H1 (cell line): ENCODE data around the gene BABAM2. TPM values are rescaled to one million over a fixed set of nuclear protein-coding genes. Genes with fewer than 3 reads are reported as not detected.

Source experiments
- CTCF ChIA-PET: fragments of 300-600 bp; sonication (Branson Sonifier 250); formaldehyde crosslinking; loops from one replicate; lab custom pipeline; 2021; ENCODE audit not compliant: partially characterized antibody; lab: Charles Lee
- POLR2A ChIA-PET: fragments of 300-600 bp; sonication (Branson Sonifier 250); formaldehyde crosslinking; loops from one replicate; lab custom pipeline; 2021; ENCODE audit warnings: inconsistent platforms; ENCODE audit not compliant: partially characterized antibody; lab: Charles Lee
- DNase-seq, 2 experiments: peaks; one replicate each; pipeline versions ENCODE4 v3.0.0 to v3.0.0-alpha.2; 2010 to 2022; ENCODE audit warnings: low spot score in 2 of 2, low read depth in 1 of 2, mixed read lengths in 1 of 2
- FAIRE-seq: peaks from 2 replicates; lab custom pipeline; 2011; peaks lifted over from hg19 to GRCh38; lab: Jason Lieb, UNC
- H2AFZ ChIP-seq: 2 replicates; pipeline ENCODE4 v1.8.1; 2012; ENCODE audit warnings: low read length, inconsistent platforms
- H2AK5ac ChIP-seq: 2 replicates; pipeline ENCODE4 v1.6.1; 2013; ENCODE audit warnings: low read depth, low read length
- H2BK120ac ChIP-seq: replicated peaks from 2 replicates; pipeline ENCODE3; 2013; ENCODE audit warnings: low read depth, low read length, inconsistent platforms
- H2BK12ac ChIP-seq: 2 replicates; pipeline ENCODE4 v1.6.1; 2013; ENCODE audit warnings: low read depth, low read length
- H2BK15ac ChIP-seq: 2 replicates; pipeline ENCODE4 v1.6.1; 2013; ENCODE audit warnings: low read length
- H2BK20ac ChIP-seq: 2 replicates; pipeline ENCODE4 v1.6.1; 2013; ENCODE audit warnings: low read length
- H2BK5ac ChIP-seq: 2 replicates; pipeline ENCODE4 v1.6.1; 2013; ENCODE audit warnings: low read depth, low read length
- H3K14ac ChIP-seq: 2 replicates; pipeline ENCODE4 v1.6.1; 2013; ENCODE audit warnings: inconsistent platforms; ENCODE audit not compliant: insufficient read length
- H3K18ac ChIP-seq: 2 replicates; pipeline ENCODE4 v1.6.1; 2013; ENCODE audit warnings: low read length; ENCODE audit errors: extremely low read depth
- H3K23ac ChIP-seq: 2 replicates; pipeline ENCODE4 v1.6.1; 2013; ENCODE audit warnings: inconsistent platforms; ENCODE audit not compliant: insufficient read length
- H3K23me2 ChIP-seq: 2 replicates; pipeline ENCODE4 v1.6.1; 2013; ENCODE audit warnings: low read depth, low read length
- H3K27ac ChIP-seq: 2 replicates; pipeline ENCODE4 v1.6.1; 2011; ENCODE audit warnings: low read depth, low read length, inconsistent platforms
- H3K27me3 ChIP-seq, 4 experiments: replicated peaks in 1 of 4; 1 replicate in 1 of 4; 2 replicates in 3 of 4; pipeline versions ENCODE4 v1.6.1 to v1.8.1; 2011 to 2013; ENCODE audit warnings: low read length in 3 of 4, mild to moderate bottlenecking in 3 of 4, inconsistent platforms in 2 of 4, mixed read lengths in 2 of 4, moderate library complexity in 1 of 4; ENCODE audit not compliant: control insufficient read depth in 3 of 4, insufficient read depth in 3 of 4; ENCODE audit errors: extremely low read depth in 1 of 4
- H3K36me3 ChIP-seq, 4 experiments: 2 replicates each; pipeline versions ENCODE4 v1.6.1 to v1.8.1; 2011 to 2013; ENCODE audit warnings: mild to moderate bottlenecking in 4 of 4, low read length in 3 of 4, moderate library complexity in 2 of 4, control low read depth in 1 of 4, inconsistent platforms in 1 of 4; ENCODE audit not compliant: insufficient read depth in 4 of 4, control insufficient read depth in 2 of 4
- H3K4ac ChIP-seq: replicated peaks from 2 replicates; pipeline ENCODE3; 2013; ENCODE audit warnings: low read length, low read depth, mixed read lengths, inconsistent platforms; ENCODE audit not compliant: insufficient read length
- H3K4me1 ChIP-seq, 4 experiments: replicated peaks in 1 of 4; 1 replicate in 1 of 4; 2 replicates in 3 of 4; pipeline versions ENCODE4 v1.6.1 to v1.8.1; 2011 to 2013; ENCODE audit warnings: low read length in 3 of 4, inconsistent platforms in 2 of 4, mixed read lengths in 1 of 4; ENCODE audit not compliant: insufficient read depth in 4 of 4, control insufficient read depth in 3 of 4
- H3K4me2 ChIP-seq, 2 experiments: 2 replicates each; pipeline versions ENCODE4 v1.6.1 to v1.8.1; 2011 to 2013; ENCODE audit warnings: low read depth in 2 of 2, low read length in 2 of 2, control low read depth in 1 of 2, inconsistent platforms in 1 of 2, mild to moderate bottlenecking in 1 of 2; ENCODE audit not compliant: insufficient read depth in 1 of 2
- H3K4me3 ChIP-seq, 4 experiments: fragments of 200-600, 300-600 bp in 1 of 4; sonication (generic), shearing (Covaris generic), sonication (Bioruptor Twin) in 1 of 4; 2 replicates each; pipeline versions ENCODE4 v1.5.1 to v1.8.1; 2011 to 2016; ENCODE audit warnings: low read length in 4 of 4, low read depth in 3 of 4, control low read depth in 2 of 4, inconsistent platforms in 2 of 4, mild to moderate bottlenecking in 2 of 4, mixed read lengths in 1 of 4, moderate library complexity in 1 of 4; ENCODE audit not compliant: insufficient read depth in 2 of 4; ENCODE audit errors: extremely low read depth in 1 of 4
- H3K56ac ChIP-seq: replicated peaks from 2 replicates; pipeline ENCODE3; 2013; ENCODE audit warnings: low read depth, mild to moderate bottlenecking, mixed read lengths, low read length, inconsistent platforms; ENCODE audit not compliant: insufficient read length
- H3K79me1 ChIP-seq: 2 replicates; pipeline ENCODE4 v1.6.1; 2013; ENCODE audit warnings: low read depth, low read length, control low read depth
- H3K79me2 ChIP-seq, 2 experiments: 2 replicates each; pipeline versions ENCODE4 v1.6.1 to v1.8.1; 2012 to 2013; ENCODE audit warnings: low read length in 2 of 2, mild to moderate bottlenecking in 2 of 2, inconsistent platforms in 1 of 2; ENCODE audit not compliant: insufficient read depth in 2 of 2, control insufficient read depth in 1 of 2
- H3K9ac ChIP-seq, 4 experiments: replicated peaks in 1 of 4; 1 replicate in 1 of 4; 2 replicates in 3 of 4; pipeline versions ENCODE4 v1.6.1 to v1.8.1; 2011 to 2013; ENCODE audit warnings: low read depth in 3 of 4, low read length in 3 of 4, control low read depth in 2 of 4, mild to moderate bottlenecking in 2 of 4, moderate library complexity in 2 of 4, inconsistent platforms in 1 of 4; ENCODE audit errors: extremely low read depth in 1 of 4
- H3K9me3 ChIP-seq, 2 experiments: 2 replicates each; pipeline versions ENCODE4 v1.6.1 to v1.8.1; 2012 to 2013; ENCODE audit warnings: mild to moderate bottlenecking in 2 of 2, moderate library complexity in 2 of 2, control low read depth in 1 of 2, inconsistent platforms in 1 of 2, low read depth in 1 of 2, low read length in 1 of 2, mixed read lengths in 1 of 2; ENCODE audit not compliant: insufficient read depth in 2 of 2
- H4K20me1 ChIP-seq, 2 experiments: replicated peaks in 1 of 2; 2 replicates each; pipeline versions ENCODE3 to v1.8.1; 2011 to 2013; ENCODE audit warnings: inconsistent platforms in 2 of 2, low read length in 2 of 2, mild to moderate bottlenecking in 1 of 2; ENCODE audit not compliant: insufficient read depth in 2 of 2, control insufficient read depth in 1 of 2
- H4K5ac ChIP-seq: 2 replicates; pipeline ENCODE4 v1.6.1; 2013; ENCODE audit warnings: low read length, low read depth, mixed read lengths, inconsistent platforms; ENCODE audit not compliant: insufficient read length
- H4K8ac ChIP-seq: 2 replicates; pipeline ENCODE4 v1.8.0; 2013; ENCODE audit warnings: mild to moderate bottlenecking, moderate library complexity, low read length, inconsistent platforms; ENCODE audit not compliant: insufficient read depth; ENCODE audit errors: extremely low read depth
- H4K91ac ChIP-seq: replicated peaks from 2 replicates; pipeline ENCODE3; 2013; ENCODE audit warnings: low read length, mixed read lengths, inconsistent platforms; ENCODE audit not compliant: insufficient read length
- BRCA1 ChIP-seq: IDR thresholded peaks from 2 replicates; pipeline ENCODE4 v1.6.1; 2012; ENCODE audit warnings: low read depth, low read length, improper control_type of control experiment
- RAD21 ChIP-seq, 2 experiments: IDR thresholded peaks in 1 of 2; conservative IDR thresholded peaks in 1 of 2; 2 replicates each; pipeline ENCODE4 v1.6.1; 2011; ENCODE audit warnings: low read depth in 2 of 2, low read length in 2 of 2, improper control_type of control experiment in 1 of 2, inconsistent platforms in 1 of 2, mild to moderate bottlenecking in 1 of 2, moderate library complexity in 1 of 2
- RNF2 ChIP-seq: fragments of 200-900, 300-1000 bp; sonication (generic); IDR thresholded peaks from 2 replicates; pipeline ENCODE4 v1.7.1; 2016; ENCODE audit warnings: borderline replicate concordance, low read depth, mild to moderate bottlenecking, antibody characterized with exemption, low read length; ENCODE audit not compliant: poor library complexity, severe bottlenecking; ENCODE audit errors: missing control alignments
- SP2 ChIP-seq: IDR thresholded peaks from 2 replicates; pipeline ENCODE4 v1.6.1; 2012; ENCODE audit warnings: mild to moderate bottlenecking, low read length, inconsistent platforms
- WGBS, 2 experiments: shearing (Covaris generic) in 1 of 2; methylation state at CpG; one replicate each; pipeline versions ENCODE4 v1.1.6 to v1.1.7; 2013 to 2015; ENCODE audit warnings: low lambda C conversion rate in 2 of 2, mixed read lengths in 2 of 2, inconsistent platforms in 1 of 2, low coverage in 1 of 2, missing lambda C conversion rate in 1 of 2; ENCODE audit not compliant: insufficient replicate concordance in 2 of 2, insufficient coverage in 1 of 2, insufficient read length in 1 of 2; ENCODE audit errors: extremely low coverage in 1 of 2, missing lambda C conversion rate in 1 of 2; 5-methylcytosine and 5-hydroxymethylcytosine counted together
- polyA plus RNA-seq, 7 experiments: library from polyadenylated mRNA; depleted of rRNA in 3 of 7; stranded (reverse) in 5 of 7; unstranded in 2 of 7; fragments of >200 nt in 5 of 7; fragments of 200-250 nt in 2 of 7; gene quantifications; 1 replicate in 5 of 7; 2 replicates in 1 of 7; 4 replicates in 1 of 7; pipeline versions ENCODE4 v1.2.1 to v1.2.3, GENCODE V29; 2011 to 2013; ENCODE audit warnings: missing spikeins in 2 of 7, mixed read lengths in 2 of 7
- total RNA-seq: library from RNA; stranded (reverse); fragmentation: NEBNext Ultra II Directional; extraction: Animal tissue kit (Norgen Biotek cat#: 25700); gene quantifications from 2 replicates; pipeline ENCODE4 v1.2.1, GENCODE V29; 2021

Gene BABAM2
- total and polyA plus RNA-seq, 2 of the 8 experiments (the other 6 are each of a cell fraction or from before 2014, with no cell fraction given): 15.8 to 20.9 TPM

- POLR2A ChIA-PET: no interaction called here
- no peaks in the 10 kb centered on the region for H4K20me1 ChIP-seq
- FAIRE-seq: no peak
Observed at GRCh38 chr2:28225473-28226080, 335.0 kb downstream of the BABAM2 start.

More at GRCh38 chr2:28225473-28226080, 335.0 kb downstream of the BABAM2 start:
- Histone ChIP-seq H3K9ac (no peak overlapping the region), H2BK120ac (no peak overlapping the region), H3K36me3 (no peaks in the 10 kb centered on the region), H3K4ac (no peak overlapping the region), H2BK12ac (no peak overlapping the region), H3K56ac (no peak overlapping the region), H2AK5ac (no peak overlapping the region), H3K4me2 (no peak overlapping the region), H3K4me3 (no peak overlapping the region), H2AFZ (no peak overlapping the region), H3K4me1 (peaks cover 0 to 6% (median 0%) of the 10 kb centered on the region in 4 experiments; a peak in 1 of 7 replicates), H3K9me3 (no peaks in the 10 kb centered on the region), H2BK15ac (no peak overlapping the region), H3K18ac (no peak overlapping the region), H2BK20ac (no peak overlapping the region), H3K79me1 (no peaks in the 10 kb centered on the region), H4K5ac (no peak overlapping the region), H3K14ac (no peak overlapping the region), H3K27ac (no peak overlapping the region), H3K27me3 (no peaks in the 10 kb centered on the region), H3K79me2 (no peaks in the 10 kb centered on the region), H2BK5ac (no peak overlapping the region), H4K91ac (no peak overlapping the region), H3K23me2 (no peaks in the 10 kb centered on the region), H3K23ac (no peak overlapping the region), H4K8ac (no peak overlapping the region)
- TF ChIP-seq SP2 (no peak), RNF2 (no peak), BRCA1 (no peak), RAD21 (IDR thresholded peaks at IDR 0.05 in 1 of 2, conservative IDR thresholded peaks at IDR 0.05 in 1 of 2; ENCODE audit: low read depth in 2 of 2, low read length in 2 of 2) (no peak)
- 87% methylated on average over 3 of the region's 3 CpGs; no CpG with 5 or more reads in 1 of the 2 experiments for WGBS, 2 experiments
- DNase-seq: no peak
- CTCF ChIA-PET: interaction anchor here (1.1 to 1.2 kb wide), 2 partner anchors 15 to 40 kb away, joined by 3 read pairs; no protein-coding TSS in a partner anchor
